Neural progenitor cell (in vitro differentiated cells): ENCODE measurements around the gene LRP3.

ENCODE experiments used
- EZH2 ChIP-seq: fragments of 200-600 bp; sonication (generic); IDR thresholded peaks from 2 replicates; pipeline ENCODE4 v1.6.1; 2017; ENCODE audit warnings: antibody characterized with exemption, mild to moderate bottlenecking, moderate library complexity
- EZH2phosphoT487 ChIP-seq: fragments of 200-600 bp; sonication (generic); IDR thresholded peaks from 2 replicates; pipeline ENCODE4 v1.6.1; 2017; ENCODE audit warnings: antibody characterized with exemption
- TF ChIP-seq, protein P1 (sequence below): fragments of 200-600 bp; sonication (generic); IDR thresholded peaks from 2 replicates; pipeline ENCODE4 v1.5.1; 2017; ENCODE audit warnings: antibody characterized with exemption, mild to moderate bottlenecking

DNA sequence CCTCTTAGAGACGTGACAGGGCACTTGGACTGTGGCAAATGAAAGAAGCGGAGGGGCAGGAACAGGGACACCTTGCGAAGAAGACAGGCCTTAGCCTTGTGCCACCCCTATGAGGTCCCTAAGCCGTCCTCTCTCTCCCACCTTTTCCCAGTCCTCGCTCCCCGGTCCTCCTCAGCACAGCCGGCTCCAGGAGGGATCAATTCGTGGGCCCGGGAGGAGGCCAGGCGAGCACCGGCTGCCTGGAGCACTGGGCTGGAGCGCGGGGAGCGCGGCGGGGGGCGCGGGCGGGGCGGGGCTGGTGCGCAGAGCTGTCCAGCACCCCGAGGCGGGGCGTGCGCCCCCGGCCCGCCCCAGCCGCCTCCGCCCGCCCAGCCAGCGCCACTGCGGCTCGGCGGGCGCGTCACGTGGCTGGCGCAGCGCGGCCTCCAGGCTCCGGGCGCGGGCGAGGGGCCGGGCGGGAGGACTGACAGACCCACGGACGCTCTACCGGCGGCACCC, at the start of gene LRP3:
- TF ChIP-seq, protein P1, sequence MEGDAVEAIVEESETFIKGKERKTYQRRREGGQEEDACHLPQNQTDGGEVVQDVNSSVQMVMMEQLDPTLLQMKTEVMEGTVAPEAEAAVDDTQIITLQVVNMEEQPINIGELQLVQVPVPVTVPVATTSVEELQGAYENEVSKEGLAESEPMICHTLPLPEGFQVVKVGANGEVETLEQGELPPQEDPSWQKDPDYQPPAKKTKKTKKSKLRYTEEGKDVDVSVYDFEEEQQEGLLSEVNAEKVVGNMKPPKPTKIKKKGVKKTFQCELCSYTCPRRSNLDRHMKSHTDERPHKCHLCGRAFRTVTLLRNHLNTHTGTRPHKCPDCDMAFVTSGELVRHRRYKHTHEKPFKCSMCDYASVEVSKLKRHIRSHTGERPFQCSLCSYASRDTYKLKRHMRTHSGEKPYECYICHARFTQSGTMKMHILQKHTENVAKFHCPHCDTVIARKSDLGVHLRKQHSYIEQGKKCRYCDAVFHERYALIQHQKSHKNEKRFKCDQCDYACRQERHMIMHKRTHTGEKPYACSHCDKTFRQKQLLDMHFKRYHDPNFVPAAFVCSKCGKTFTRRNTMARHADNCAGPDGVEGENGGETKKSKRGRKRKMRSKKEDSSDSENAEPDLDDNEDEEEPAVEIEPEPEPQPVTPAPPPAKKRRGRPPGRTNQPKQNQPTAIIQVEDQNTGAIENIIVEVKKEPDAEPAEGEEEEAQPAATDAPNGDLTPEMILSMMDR: no peak
- no peak for TF ChIP-seq EZH2
- no peak for TF ChIP-seq EZH2phosphoT487
